ENCODE results near the gene MPPED2.
"Not testable (repeated sequence)": the region's sequence is repeated elsewhere in the genome, so short reads cannot be mapped to it uniquely, and the experiment has no call there.

MPPED2 gene

DNA sequence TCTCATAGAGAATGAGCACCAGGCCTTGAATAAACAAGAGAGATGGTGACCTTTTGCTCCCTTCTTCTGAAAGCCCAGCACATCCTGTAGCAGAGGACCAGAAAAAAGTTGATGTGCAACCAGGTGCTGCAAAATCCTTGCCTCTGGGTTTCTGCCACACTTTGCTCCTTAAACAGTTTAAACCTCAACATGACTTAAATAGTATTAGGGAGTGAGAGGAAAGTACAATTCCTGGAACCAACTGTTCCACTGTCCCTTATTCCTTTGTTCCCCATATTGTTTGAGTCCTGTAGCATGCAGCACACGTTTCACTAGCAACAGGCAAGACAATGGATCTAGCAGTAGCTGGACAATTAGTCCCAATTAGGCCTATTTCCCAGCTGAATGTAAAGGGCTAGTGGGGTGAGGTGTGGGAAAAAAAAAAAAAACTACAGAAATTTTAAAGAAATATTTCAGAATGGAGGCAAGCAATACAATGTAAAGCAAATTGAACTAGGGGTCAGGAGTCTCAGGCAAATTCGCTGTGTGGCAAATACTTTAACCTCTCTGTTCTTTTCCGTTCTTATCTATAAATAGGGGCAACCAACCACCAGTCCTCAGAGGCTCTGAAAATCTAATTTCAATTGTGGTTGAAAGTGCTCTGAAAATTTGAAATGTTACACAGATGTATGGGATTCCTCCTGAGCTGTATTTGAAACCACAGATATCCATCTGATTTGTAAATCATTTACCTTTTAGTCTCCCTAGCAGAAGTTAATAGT is 6.6 kb downstream of the MPPED2 start:
- DNase-seq (ENCODE audit: low read depth) = no peak

- DNase-seq (ENCODE audit: low read depth) = no peak
These were observed 7.7 kb downstream of the MPPED2 start for GRCh38 chr11:30578406-30578805.

DNA sequence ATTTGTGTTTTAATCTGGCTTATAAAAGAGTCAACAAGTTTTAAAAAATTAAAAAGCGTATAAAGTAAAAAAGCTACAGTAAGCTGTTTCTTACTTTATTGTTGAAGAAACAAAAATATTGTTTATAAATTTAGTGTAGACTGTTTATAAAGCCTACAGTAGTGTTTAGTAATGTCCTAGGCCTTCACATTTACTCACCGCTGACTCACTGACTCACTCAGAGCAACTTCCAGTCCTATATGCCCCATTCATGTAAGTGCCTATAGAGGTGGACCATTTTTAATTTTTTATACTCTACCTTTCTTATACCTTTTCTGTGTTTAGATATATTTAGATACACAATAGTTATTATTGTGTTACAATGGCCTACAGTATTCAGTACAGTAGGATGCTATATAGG is 12.2 kb downstream of the MPPED2 start:
- no peak for DNase-seq (ENCODE audit: low read depth)

DNA sequence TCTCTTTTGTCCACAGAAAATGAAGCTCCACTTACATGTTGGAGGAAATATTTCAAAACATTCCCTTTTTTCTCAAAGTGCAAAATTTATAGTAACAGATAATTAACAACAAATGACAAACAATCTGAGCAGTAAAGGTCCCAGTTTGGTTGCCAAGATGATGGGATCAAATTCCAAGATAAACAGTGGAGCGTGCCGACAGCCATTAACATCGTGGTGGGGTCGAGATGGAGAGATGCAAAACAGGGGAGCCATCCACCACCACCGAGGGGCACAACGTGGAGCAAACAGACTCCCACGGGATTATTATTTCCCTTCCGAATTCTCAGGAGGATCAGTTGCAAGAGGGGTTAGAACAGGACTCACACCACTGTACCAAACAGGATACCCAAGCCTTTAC is 17.2 kb downstream of the MPPED2 start:
- no peak for DNase-seq (ENCODE audit: low read depth)

- DNase-seq (ENCODE audit: low read depth) = no peak
These were observed 18.5 kb downstream of the MPPED2 start for GRCh38 chr11:30567644-30568043.

- no peak for DNase-seq (ENCODE audit: low read depth)
These were observed 19.0 kb downstream of the MPPED2 start for GRCh38 chr11:30567120-30567519.

DNA sequence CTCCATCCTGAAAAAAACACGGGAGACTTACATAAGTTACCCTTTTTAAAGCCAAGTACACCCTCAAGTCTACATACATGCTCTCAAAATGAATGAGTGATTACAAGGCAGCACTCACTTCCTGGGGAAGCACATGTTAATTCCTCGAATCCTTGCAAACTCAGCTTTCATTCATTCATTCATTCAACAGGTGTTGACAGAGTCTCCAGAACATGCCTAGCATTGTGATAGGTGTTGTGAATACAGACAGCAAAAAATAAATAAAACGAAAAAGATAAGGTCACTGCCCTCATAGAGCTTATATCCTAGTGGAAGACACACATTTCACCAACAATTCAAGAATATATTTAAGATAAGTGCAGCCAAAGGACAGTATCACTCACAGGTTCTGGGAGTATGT is 19.7 kb downstream of the MPPED2 start:
- no peak for DNase-seq (ENCODE audit: low read depth)

DNA sequence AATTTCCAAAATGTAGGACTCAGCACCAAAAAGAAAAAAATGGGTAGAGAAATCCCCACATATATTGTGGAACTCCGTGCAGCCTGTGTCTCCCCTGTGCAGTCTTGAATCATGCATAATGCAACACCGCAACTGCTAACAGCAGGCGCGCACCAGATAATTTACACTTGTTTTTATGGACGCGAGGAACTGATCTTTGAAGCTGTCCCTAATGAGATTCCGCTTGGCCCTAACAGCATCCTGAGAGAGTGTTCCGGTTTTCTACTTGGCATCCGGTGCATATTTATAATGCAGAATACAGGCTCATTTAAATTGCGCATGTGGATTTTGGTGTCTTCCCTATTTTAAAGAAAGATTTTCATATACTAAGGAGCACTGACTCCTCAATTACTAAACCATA is 21.1 kb downstream of the MPPED2 start:
- DNase-seq (ENCODE audit: low read depth) = no peak

DNA sequence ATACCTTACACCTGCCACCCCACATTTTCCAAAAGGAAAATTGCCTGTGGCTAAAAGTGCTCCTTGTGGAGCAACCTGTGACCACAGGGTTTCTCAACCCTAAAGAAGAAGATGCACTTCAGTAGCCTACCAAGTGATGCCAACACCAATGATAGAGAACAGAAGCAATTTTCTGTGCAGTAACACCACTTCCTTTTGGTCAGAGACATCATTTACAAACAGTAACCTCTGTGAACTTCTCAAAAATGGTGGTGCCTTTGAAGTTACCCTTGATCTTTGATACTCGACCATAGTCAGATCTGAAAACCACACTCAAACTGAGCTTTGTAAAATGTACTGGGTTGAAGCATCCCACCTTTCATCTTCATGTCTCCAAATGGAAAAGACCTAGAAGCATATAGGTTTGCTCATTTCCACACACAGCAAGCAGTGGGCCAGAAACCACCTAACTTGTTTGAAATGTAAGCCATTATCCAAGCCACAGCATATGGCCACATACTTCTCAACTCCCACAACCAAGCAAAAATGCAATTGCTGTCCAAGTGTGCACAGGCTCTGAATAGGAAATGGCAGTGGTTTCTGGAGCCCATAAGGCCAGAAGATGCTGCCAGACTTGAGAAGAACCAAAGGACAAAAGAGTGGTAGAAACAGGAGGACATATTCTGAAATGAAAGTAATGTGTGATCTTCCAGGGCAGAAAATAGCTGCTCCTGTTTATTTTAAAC is 24.3 kb downstream of the MPPED2 start:
- no peak for DNase-seq (ENCODE audit: low read depth)

DNA sequence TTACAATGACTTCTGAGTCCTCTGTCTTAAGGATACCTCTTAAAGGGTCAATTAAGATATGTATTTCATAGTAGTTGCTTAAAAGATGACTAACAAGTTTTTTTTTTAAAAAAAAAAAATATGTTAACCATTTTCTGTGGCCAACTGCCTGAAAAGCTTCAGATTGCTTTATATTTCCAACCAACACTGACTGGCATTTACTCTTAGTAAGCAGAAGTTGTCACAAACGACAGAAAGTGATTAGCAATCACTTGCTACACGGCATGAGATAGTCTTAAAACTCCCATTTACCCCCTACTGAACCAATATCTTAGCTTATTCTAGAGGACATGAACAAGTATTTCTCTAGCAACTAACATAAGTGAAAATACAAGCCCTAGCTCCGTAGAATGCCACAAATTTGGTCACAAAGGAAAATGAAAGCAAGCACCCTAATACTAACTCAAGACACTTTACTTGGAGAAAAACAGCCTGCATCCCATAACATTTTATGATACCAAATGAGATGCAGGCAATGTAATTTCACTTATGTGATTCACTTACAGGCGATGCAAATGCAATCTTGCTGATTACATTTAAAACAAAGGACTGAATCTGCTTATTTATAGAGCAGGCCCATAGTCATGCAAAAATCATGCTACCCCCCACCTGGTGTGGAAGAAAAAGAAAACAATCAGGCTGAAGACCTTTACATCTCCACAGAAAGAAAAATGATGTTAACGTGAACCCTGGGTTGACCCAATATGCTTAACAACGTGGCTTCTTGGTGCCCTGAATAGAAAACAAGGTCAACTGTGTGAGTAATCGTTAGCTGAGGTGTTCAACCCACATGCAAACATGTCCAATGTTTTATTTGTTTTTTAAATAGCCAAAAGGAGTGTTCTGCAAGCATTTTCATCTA is 25.7 kb downstream of the MPPED2 start:
- no peak for DNase-seq (ENCODE audit: low read depth)

- DNase-seq (ENCODE audit: low read depth) = no peak
These were observed 27.1 kb downstream of the MPPED2 start for GRCh38 chr11:30559004-30559403.

DNA sequence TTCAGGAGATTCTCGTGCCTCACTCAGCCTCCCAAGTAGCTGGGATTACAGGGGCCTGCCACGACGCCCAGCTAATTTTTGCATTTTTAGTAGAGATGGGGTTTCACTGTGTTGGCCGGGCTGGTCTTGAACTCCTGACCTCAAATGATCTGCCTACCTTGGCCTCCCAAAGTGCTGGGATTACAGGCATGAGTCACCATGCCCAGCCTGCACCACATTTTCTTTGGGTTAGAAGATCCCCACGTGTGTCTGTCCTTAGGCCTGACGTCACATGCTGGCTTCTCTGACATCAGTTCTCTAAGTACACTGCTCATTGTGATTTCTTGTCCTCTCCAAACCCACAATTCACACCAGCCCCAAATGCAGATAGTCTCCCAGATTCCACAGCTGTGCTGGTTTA is 31.6 kb downstream of the MPPED2 start:
- DNase-seq (ENCODE audit: low read depth) = not testable (repeated sequence)

DNA sequence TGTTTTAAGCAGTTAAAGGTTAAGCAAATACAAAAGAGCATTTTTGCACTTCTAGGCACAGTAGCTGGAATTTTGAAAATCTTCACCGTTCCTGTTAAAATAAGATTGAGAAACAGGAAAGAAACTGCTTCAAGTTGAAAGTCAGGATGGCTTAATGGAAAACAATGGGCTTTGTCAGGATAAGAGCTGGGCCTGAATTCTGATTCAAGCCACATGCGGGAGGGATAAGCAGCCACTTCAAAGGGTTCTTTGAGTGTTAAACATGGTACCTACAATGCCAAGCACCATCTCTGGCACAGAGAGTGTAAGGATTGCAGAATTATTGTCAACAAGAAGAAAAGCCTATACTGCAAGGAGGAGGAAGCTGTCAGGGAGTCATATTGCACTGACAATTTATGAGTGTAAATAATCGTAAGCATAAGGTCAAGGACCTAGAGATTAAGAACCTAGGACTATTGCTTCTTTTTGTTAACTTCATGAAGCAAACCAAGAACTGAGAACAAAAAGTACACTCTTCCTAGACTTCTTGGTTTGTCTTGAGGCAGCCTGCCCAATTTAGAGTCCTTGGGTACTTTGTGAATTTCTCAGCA is 32.5 kb downstream of the MPPED2 start:
- no peak for DNase-seq (ENCODE audit: low read depth)

DNA sequence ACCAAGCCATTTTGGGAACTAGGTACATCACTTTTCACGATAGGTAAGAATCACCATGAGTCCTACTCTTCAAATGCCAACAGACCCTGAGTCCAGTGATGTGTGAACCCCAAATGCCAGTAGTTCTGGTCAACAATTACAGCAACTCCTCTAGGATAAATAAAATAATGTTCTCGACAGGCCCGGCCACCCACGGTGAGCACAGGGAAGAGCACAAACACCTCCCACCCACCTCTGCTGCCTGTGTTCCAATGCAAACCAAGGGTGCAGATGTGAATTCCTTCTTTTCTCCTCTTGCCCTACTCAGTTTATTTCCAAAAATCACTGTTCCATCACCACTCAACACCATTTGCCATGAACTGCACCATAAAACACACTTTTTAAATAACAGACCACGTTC is 33.3 kb downstream of the MPPED2 start:
- no peak for DNase-seq (ENCODE audit: low read depth)

DNA sequence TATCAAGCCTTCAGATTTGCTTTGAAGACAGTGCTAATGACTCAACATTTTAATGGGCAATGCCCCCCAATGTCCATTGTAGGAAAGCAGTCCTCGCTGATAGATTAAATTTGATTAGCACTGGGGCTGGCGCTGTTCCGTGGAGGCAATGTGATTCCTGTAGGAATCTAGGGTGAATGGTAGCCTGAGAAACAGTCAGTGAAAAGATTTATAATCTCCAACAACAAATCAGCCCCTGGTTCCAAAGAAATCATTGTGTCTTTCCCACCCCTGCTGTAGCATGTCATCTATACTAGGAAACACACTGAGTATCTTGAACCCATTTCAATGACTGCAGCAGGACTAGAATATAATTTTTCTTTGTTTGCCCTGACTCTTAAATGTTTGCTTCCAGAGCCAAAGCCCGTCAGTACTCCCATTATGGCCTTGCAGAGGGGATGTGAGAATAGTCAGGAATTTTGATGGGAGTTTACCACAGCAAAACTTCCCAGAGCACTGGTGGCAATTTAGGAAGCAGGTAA is 36.1 kb downstream of the MPPED2 start:
- no peak for DNase-seq (ENCODE audit: low read depth)

- no peak for DNase-seq (ENCODE audit: low read depth)
These were observed 36.6 kb downstream of the MPPED2 start for GRCh38 chr11:30549565-30549964.

GRCh38 chr11:30546334-30546733 is 39.8 kb downstream of the MPPED2 start:
- DNase-seq (ENCODE audit: low read depth) = no peak

- DNase-seq (ENCODE audit: low read depth) = no peak
These were observed 40.6 kb downstream of the MPPED2 start for GRCh38 chr11:30545507-30545906.

DNA sequence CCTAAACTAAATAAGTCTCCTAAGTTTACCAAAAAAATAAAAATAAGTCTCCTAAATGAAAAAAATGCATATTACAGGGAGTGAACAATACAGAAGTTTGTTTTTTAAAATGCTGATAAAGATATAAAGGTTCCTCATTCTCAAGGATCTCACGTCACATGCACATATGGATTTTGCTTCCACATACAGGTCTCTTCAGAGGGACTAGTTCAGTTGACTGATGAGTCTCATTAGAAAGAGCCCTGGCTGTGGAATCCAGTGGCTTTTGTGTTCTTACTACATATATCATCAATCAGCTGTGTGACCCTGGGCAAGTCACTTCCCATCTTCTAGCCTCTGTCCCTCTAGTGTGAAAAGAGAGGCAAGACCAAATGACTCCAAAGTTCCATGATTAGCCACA is 43.1 kb downstream of the MPPED2 start:
- no peak for DNase-seq (ENCODE audit: low read depth)

GRCh38 chr11:30540781-30541180 is 45.4 kb downstream of the MPPED2 start:
- DNase-seq (ENCODE audit: low read depth) = no peak

GRCh38 chr11:30538251-30538650 is 47.9 kb downstream of the MPPED2 start:
- no peak for DNase-seq (ENCODE audit: low read depth)

- no peak for DNase-seq (ENCODE audit: low read depth)
These were observed 50.3 kb downstream of the MPPED2 start for GRCh38 chr11:30535818-30536217.
